MCF 10A (cell line): Measurements from ENCODE around the gene TUBA1C. TPM values are rescaled to one million over a fixed set of nuclear protein-coding genes. Genes with fewer than 3 reads are reported as not detected.
A peak's percentile ranks its signal among the peaks of the same experiment; 100 is the strongest.
"Not testable (repeated sequence)": the region's sequence is repeated elsewhere in the genome, so short reads cannot be mapped to it uniquely, and the experiment has no call there.

Experiments used
- BruUV-seq: library from RNA; stranded (reverse); fragments of 400-500 nt; replicated peaks from 2 replicates; lab custom pipeline; 2021; lab: Mats Ljungman, UMichigan
- CTCF ChIA-PET: fragments of 300-600 bp; sonication (Branson Sonifier 250); formaldehyde crosslinking; extraction: SDS; loops from one replicate; lab custom pipeline; 2021; ENCODE audit warnings: antibody characterized with exemption, inconsistent platforms; lab: Yijun Ruan, JAX
- POLR2A ChIA-PET: fragments of 300-600, 350-650 bp; sonication (Branson Sonifier 250); formaldehyde crosslinking; extraction: SDS; loops from one replicate; lab custom pipeline; 2020; ENCODE audit warnings: antibody characterized with exemption, inconsistent platforms; lab: Yijun Ruan, JAX
- DNase-seq: peaks from one replicate; pipeline ENCODE4 v3.0.0-alpha.2; 2018; ENCODE audit not compliant: unreplicated experiment
- H3K27ac Mint-ChIP-seq: one replicate; pipeline ENCODE4 v1.8.0; 2022; ENCODE audit warnings: mild to moderate bottlenecking, low read depth, mixed read lengths; ENCODE audit not compliant: unreplicated experiment
- H3K27me3 Mint-ChIP-seq: one replicate; pipeline ENCODE4 v1.8.0; 2022; ENCODE audit warnings: mixed read lengths; ENCODE audit not compliant: insufficient read depth, unreplicated experiment
- H3K36me3 Mint-ChIP-seq: one replicate; pipeline ENCODE4 v1.8.0; 2022; ENCODE audit warnings: mild to moderate bottlenecking, moderate library complexity, mixed read lengths; ENCODE audit not compliant: insufficient read depth, unreplicated experiment
- H3K4me1 Mint-ChIP-seq: one replicate; pipeline ENCODE4 v1.8.0; 2022; ENCODE audit warnings: mixed read lengths; ENCODE audit not compliant: insufficient read depth, unreplicated experiment
- H3K4me3 Mint-ChIP-seq: one replicate; pipeline ENCODE4 v1.8.0; 2022; ENCODE audit warnings: mild to moderate bottlenecking, moderate library complexity, mixed read lengths; ENCODE audit not compliant: unreplicated experiment
- H3K9me3 Mint-ChIP-seq: one replicate; pipeline ENCODE4 v1.8.0; 2022; ENCODE audit warnings: mixed read lengths; ENCODE audit not compliant: unreplicated experiment
- CTCF ChIP-seq: fragments of 200-600 bp; IDR thresholded peaks from one replicate; pipeline ENCODE4 v1.8.0; 2022; ENCODE audit warnings: antibody characterized with exemption, mild to moderate bottlenecking; ENCODE audit not compliant: unreplicated experiment
- intact Hi-C: fragments of 100-400 bp; cut with micrococcal nuclease; formaldehyde crosslinking; loops from 2 replicates; pipeline ENCODE4 v1.14.1; 2022
- total RNA-seq: library from RNA; stranded (reverse); gene quantifications from 2 replicates; pipeline ENCODE4 v1.2.3, GENCODE V29; 2022

Gene TUBA1C
- total RNA-seq, 1 experiment from 2014 or later = 303 TPM

GRCh38 chr12:49277466-49277865 lies 12.6 kb downstream of the TUBA1C start:
- no peak overlapping the region for H3K27ac Mint-ChIP-seq

GRCh38 chr12:49279706-49280159 lies 14.9 kb downstream of the TUBA1C start:
- no peak overlapping the region for H3K27ac Mint-ChIP-seq
- CTCF ChIA-PET = interaction anchor here (0.6 to 1.2 kb wide), 3 partner anchors 9 to 63 kb away, joined by 3 to 5 read pairs (median 5); no protein-coding TSS in a partner anchor

More at GRCh38 chr12:49277466-49277865, 12.6 kb downstream of the TUBA1C start:
- intact Hi-C loops = no loop called here
- ChIA-PET CTCF (interaction anchor here (0.6 to 2.0 kb wide), 5 partner anchors 8 to 55 kb away, joined by 3 to 7 read pairs (median 3); no protein-coding TSS in a partner anchor), POLR2A (interaction anchor here (1.1 to 2.1 kb wide), 5 partner anchors 8 to 55 kb away, joined by 3 to 10 read pairs (median 5); no protein-coding TSS in a partner anchor)
- Mint-ChIP-seq H3K4me1 (peaks cover 26% of the 10 kb centered on the region), H3K4me3 (no peak overlapping the region), H3K36me3 (peaks cover 32% of the 10 kb centered on the region), H3K27me3 (no peaks in the 10 kb centered on the region), H3K9me3 (no peaks in the 10 kb centered on the region)
- no peak for TF ChIP-seq CTCF
- BruUV-seq = no TSS peak
- no peak for DNase-seq

GRCh38 chr12:49280545-49280944 lies 15.7 kb downstream of the TUBA1C start:
- not testable (repeated sequence) for BruUV-seq

More at GRCh38 chr12:49279706-49280159, 14.9 kb downstream of the TUBA1C start:
- peak; percentile 25 for DNase-seq
- Mint-ChIP-seq H3K4me3 (no peak overlapping the region), H3K36me3 (peaks cover 10% of the 10 kb centered on the region), H3K9me3 (no peaks in the 10 kb centered on the region), H3K4me1 (peaks cover 22% of the 10 kb centered on the region), H3K27me3 (no peaks in the 10 kb centered on the region)
- intact Hi-C loops = loop anchor here (10.0 kb wide), 1 partner anchor 305 kb away; no protein-coding TSS in a partner anchor
- TF ChIP-seq CTCF = no peak
- BruUV-seq = no TSS peak
- POLR2A ChIA-PET = interaction anchor here (0.8 to 2.3 kb wide), 4 partner anchors 11 to 1331 kb away, joined by 3 to 16 read pairs (median 7); partner anchors contain the start of gene TUBA1C

GRCh38 chr12:49282302-49282701 lies 17.4 kb downstream of the TUBA1C start:
- DNase-seq = no peak
- H3K27me3 Mint-ChIP-seq = no peaks in the 10 kb centered on the region
- H3K27ac Mint-ChIP-seq = no peak overlapping the region
- POLR2A ChIA-PET = interaction anchor here (0.6 kb wide), 2 partner anchors 18 to 50 kb away, joined by 3 read pairs; no protein-coding TSS in a partner anchor
- H3K9me3 Mint-ChIP-seq = no peaks in the 10 kb centered on the region
- no peak for TF ChIP-seq CTCF
- BruUV-seq = no TSS peak
- no peak overlapping the region for H3K4me3 Mint-ChIP-seq
- peaks cover 12% of the 10 kb centered on the region for H3K4me1 Mint-ChIP-seq
- H3K36me3 Mint-ChIP-seq = peaks cover 7% of the 10 kb centered on the region
- intact Hi-C loops = loop anchor here (10.0 kb wide), 1 partner anchor 302 kb away; no protein-coding TSS in a partner anchor
- CTCF ChIA-PET = interaction anchor here (0.7 to 1.7 kb wide), 4 partner anchors 60 to 76 kb away, joined by 3 to 14 read pairs (median 4); partner anchors contain the start of gene DNAJC22

More at GRCh38 chr12:49280545-49280944, 15.7 kb downstream of the TUBA1C start:
- H3K27ac Mint-ChIP-seq, CTCF ChIA-PET, H3K4me3 Mint-ChIP-seq, H3K36me3 Mint-ChIP-seq, DNase-seq, H3K9me3 Mint-ChIP-seq, H3K27me3 Mint-ChIP-seq: not testable (repeated sequence)
- POLR2A ChIA-PET = interaction anchor here (0.6 to 2.3 kb wide), 6 partner anchors 10 to 91 kb away, joined by 3 to 16 read pairs (median 4); partner anchors contain the start of genes TUBA1A and TUBA1C
- H3K4me1 Mint-ChIP-seq = peaks cover 20% of the 10 kb centered on the region
- intact Hi-C loops = loop anchor here (10.0 kb wide), 1 partner anchor 304 kb away; no protein-coding TSS in a partner anchor

- ChIA-PET POLR2A (interaction anchor here (0.6 kb wide), 2 partner anchors 19 to 49 kb away, joined by 3 read pairs; no protein-coding TSS in a partner anchor), CTCF (interaction anchor here (0.7 to 1.7 kb wide), 3 partner anchors 59 to 76 kb away, joined by 3 to 14 read pairs (median 5); no protein-coding TSS in a partner anchor)
- intact Hi-C loops = loop anchor here (10.0 kb wide), 1 partner anchor 302 kb away; no protein-coding TSS in a partner anchor
- not testable (repeated sequence) for BruUV-seq, H3K9me3 Mint-ChIP-seq, H3K27ac Mint-ChIP-seq, H3K36me3 Mint-ChIP-seq, H3K27me3 Mint-ChIP-seq, DNase-seq, H3K4me1 Mint-ChIP-seq, H3K4me3 Mint-ChIP-seq
Observed at GRCh38 chr12:49282740-49283375, 18.0 kb downstream of the TUBA1C start.
